CD4-positive, alpha-beta T cell treated with Interleukin-17A for 4 hours (primary cell): ENCODE results near the gene ZNF831.

ENCODE experiments used
- DNase-seq: peaks from one replicate; pipeline ENCODE4 v3.0.0-alpha.2; 2020; ENCODE audit warnings: mixed read lengths

ZNF831 gene

DNA sequence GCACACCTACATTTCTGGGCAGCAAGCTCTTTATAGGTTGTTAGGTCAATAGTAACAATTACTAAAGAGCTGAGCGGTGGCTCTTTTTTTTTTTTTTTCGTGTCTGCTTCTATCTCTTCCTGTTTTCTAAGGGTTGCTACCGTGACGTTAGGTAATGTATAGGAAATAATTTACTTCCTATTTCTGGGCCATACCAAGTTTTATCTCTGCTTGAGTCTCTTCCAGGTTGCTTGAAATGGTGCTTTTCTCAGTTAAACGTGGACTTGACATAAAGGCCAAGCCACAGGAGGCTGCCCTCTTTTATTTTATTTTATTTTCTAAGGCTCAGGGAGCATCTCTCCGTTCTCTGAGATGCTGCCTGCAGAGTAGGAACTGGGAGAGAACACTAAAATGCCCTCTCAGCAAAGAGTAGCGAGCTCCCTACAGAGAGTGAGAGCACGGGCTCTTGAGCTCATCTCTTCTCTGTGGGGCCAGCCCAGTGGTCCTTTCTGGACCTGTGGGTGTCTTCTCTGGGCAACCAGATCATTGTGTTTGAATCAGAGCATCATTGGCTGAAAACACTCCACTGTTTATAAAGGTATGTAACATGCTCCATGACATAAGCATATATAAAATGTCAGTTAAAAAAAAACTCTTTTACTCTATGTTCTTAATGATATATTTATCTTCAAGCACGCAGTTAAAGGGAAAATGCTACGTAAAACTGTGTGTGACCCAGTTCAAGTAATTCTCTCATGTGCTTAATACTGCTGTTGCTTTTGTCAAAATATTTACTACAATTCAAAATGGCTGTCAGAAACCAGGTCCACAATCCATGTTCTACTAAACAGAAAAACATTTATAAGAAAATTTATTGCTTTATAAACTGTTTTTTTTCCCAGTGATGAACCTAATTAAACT is at the start of gene ZNF831:
TSS of gene ZNF831 (plus strand) at position 191 of the 900 bp plus-strand sequence. CDS start 27,199 bp downstream, outside the sequence.
- peak; percentile 35 for DNase-seq

DNA sequence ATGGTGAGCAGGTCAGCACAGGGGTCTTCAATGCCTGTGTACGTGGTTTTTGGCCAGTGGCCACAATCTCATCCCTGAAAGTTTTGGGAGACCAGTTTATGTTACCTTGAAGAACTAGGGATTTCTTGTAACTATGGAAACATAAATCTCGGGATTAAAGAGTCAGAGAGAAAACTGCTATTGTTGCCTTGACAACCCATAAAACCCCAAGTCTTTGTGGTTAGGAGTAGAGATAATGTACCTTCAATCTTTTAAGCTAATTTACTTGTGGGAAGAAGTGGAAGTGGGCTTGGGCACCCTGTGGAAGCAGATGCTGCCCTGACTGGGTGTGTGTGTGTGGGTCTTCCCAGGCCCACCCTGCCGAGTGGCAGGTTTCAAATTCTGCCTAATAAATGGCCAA is 46.1 kb upstream of the ZNF831 start:
- DNase-seq: no peak

DNA sequence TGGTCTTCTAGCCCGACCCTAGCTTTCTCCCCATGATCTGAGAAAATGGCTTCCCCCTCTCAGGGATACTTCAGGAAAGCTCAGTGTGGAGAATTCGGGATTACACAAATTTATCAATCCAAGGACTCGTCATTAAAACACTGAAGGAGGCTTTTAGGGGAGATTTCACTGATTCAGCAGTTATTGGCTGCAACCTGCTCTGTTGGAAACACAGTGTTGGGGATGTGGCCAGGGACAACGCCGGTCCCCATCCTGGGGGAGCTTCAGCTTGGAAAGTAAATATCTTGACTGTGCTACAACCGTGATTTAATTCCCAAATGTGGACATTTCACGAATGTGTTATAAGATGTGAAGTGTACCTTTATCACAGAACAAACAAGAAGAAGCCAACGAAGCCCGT is 44.8 kb upstream of the ZNF831 start:
- no peak for DNase-seq

DNA sequence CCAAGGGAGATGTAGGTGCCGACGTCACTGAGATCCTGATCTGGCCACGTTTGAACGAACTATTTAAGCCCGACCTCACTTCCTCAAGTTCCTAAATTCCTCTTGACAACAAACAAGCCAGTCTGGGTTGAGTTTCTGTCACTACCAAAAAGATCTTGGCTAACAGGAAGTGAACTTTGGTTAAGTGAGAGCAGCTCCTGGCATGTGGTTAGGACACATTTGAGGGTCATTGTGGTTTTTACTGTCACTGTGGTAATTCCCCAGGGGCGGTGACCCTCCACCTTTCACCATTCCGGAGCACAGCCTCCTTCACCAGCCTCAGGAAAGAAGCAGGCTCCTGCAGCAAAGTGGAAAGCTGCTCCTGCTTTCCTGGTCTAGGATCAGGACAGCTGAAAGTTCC is 43.1 kb upstream of the ZNF831 start:
- peak; percentile 37 for DNase-seq

DNA sequence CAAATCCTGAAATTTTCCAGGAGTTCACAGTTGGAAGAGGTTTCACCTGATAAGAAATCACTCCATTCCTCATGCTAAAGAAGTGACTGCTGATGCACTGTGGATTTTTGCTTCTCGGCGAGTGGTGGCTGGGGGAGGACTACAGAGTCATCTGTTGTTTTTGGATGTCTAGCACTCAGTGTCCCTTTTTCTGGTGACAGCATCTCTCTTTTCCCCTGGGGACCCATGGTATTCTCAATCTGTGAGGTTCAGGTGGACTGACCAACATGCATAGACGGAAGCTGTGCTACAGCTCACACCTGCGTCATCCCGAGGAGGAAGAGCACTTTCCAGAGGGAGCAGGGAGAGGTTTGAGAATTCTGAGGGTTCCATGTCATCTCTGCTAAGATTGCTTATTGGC is 42.7 kb upstream of the ZNF831 start:
- peak; percentile 28 for DNase-seq

DNA sequence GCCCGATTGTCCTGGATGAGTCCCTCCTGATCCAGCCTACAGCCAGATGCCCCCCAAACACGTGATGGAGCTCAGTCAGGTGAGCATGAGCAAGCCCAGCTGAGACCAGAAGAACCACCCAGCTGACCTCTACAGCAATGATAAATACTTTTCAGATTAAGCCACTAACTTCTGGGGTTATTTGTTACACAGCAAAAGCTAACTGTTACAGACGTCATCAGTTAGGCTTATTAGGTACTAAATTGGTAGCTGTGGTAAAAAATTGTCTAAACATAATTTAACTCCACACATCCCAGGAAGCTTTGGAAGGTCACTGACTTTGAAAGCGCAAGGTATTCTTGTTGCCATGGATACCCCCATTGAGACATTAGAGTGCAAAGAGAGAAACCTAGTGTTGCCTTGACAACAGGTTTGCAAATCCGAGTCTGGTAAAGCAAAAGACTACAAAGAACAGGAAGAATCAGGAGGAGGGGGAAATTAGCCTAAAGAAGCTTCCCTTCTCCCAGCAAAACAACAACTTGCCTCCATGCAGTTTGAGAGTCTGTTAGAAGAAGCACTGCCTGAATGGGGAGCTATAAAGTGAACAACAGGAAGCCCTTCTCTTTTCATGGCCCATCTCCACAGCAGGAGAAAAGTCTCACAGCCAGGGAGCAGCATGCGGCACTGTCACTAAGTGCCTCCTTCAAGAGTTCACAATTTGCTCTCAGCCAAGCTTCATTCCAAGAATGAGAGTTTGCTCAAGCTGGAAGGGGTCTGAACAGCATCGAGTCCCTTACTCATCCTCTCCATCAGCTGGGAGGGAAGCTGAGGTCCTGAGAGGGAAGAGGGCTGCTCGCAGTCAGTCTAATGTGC is 41.7 kb upstream of the ZNF831 start:
- DNase-seq: peak; percentile 46

DNA sequence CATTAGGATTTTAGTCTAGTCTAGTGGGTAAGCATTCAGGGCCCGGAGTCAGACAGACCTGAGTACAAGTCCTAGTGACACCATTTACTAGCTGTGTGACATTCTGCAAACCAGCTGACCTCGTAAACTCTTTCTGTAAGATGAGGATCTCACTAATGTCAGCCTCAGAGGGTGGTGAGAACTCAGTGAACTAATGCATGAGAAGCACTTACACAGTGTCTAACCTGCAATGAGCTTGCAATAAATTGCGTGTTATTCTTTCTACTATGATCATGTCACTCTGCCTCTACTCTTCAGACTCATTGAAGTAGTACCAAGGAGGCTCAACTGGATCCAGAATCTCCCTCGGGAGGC is 41.1 kb upstream of the ZNF831 start:
- no peak for DNase-seq

DNA sequence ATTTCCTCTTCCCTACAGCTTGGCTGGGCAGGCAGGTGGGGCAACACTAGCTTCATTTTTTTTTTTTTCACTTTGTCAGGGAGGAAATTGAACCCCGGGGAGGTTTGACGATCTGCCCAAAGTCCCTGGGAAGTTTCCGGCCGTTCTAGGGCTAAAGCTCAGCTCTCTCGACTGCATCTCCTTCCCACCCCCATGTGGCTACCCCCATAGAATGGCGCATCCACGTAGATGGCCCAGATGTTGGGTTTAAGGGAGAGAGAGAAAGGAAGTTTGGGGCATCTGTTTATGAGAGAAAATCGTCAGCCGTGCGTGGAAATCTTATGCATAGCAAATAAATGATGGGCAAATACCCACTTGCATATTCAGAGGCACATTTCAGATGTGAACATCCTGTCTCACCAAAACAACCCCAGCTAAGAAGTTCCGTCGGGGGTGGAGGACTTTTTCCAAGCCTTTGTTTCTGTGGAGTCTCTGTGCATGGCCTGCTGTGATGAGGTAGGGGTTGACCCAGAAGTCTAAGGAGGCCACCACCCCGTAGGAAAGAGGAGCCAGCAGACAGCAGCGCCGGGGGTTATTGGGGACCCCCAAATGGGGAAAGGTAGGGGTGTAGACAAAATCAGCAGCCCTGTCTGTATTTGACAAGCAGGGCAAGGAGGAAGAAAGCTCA is 40.5 kb upstream of the ZNF831 start:
- peak; percentile 50 for DNase-seq

DNA sequence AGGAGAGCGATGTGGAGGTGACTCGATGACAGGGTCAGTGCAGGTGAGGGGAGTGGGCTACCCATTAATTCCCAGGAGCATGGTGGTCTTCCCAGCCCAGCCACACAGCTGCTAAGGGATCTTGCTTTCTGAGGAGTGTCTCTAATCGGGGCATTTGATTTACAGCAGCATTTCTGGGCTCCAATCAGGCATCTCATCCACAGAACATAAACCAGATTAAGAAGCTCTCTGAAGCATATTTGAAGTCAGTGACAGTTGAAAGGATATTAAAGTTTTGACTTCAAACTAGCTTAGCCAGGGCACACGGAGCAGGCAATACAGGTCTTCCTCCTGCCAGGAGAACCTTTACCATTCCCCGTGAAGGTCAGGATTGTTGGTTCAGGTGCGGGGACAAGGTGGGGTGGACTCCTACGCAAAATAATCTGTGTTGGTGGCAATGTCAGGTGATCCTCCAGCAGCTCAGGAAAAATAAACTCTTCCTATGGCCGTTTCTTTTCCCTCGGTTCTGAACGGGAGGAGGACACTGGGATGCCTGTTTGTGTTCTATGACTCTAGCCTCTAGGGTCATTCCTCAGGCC is 39.9 kb upstream of the ZNF831 start:
- DNase-seq: no peak

DNA sequence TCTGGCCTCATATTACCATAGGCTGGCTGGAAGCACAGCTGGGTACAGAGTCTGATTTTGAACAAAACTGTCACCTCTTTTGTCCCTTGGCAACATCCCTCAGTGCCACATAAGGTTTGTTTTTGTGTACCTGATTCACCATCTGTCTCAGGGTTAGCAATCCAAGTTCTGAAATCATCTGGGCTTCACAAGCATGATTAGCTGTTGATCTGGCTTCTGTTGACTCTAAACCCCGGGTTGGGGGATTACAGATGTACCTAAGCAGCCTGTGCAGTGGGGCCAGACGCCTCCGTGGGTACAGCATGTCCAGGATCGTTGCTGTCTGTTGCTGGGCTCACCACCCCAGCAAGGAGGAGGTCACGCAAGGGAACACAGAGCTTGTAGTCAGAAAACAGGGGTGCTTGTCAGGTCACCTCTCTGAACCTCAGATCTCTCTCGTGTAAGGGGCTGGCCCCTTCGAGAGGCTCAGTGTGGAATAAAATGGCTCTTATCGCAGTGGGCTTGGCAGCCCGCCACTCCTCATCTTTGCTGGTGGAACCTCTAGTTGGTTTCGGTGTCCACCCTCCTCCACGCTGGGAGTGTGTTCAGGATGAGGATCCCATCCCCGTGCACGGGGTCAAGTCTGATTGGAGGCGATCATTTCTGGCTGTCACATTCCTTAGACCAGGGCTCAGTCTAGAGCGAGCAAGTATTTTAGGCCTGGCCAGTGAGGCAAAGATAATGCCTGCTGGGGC is 39.2 kb upstream of the ZNF831 start:
- no peak for DNase-seq

DNA sequence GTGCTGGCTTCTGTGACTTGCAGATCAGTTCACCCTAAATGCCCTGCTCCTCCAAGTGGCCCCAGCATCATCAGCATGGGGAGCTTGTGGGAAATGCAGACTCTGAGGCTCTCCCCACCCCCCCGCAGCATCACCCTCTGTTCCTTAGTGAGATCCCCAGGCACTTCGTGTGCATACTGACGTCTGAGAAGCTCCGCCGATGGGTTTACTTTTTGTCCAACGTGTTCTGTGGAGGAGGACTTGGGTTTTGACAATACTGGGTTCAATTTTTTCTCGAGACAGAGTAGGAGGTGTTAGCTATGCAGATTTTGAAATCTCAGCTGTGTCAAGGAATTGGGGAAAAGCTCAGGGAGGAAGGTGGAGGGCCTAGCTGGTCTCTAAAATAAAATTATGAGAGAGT is 38.3 kb upstream of the ZNF831 start:
- DNase-seq: no peak

DNA sequence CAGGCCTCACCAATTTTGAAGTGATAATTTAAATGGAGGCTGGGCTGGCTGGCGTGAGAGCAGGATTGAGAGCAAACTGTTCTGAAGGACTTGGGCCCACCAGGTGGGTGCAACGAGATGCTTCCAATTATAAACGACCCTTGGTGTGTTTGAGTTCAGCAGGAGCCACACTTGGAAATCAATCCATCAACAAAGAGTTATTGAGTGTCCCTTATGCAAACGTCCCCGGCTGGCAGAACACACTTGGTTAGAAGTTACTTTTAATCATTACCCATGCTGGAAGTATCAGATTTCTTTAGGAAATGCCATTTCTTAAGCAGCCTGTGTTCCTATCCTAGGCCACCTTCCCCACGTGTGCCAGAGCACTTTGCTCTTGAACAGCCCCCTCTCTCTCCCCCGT is 37.8 kb upstream of the ZNF831 start:
- DNase-seq: no peak

DNA sequence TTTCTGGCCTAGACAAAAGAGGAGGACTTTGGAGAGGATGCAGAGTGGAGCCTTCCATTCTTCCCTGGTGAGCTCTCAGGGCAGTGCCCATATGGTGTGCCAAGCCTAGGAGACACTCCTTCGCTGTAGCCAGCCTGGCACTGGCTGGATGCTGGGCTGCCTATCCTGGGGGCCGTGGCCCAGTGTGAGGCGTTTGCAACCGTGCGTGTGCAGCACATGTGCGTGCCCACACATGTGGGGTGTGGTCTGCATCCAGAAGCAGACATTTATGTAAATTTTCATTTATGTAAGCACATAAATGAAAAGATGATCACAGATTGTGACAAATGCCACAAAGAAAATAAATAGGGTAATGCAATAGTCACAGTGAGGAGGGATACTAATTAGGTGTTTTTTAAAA is 35.8 kb upstream of the ZNF831 start:
- no peak for DNase-seq

DNA sequence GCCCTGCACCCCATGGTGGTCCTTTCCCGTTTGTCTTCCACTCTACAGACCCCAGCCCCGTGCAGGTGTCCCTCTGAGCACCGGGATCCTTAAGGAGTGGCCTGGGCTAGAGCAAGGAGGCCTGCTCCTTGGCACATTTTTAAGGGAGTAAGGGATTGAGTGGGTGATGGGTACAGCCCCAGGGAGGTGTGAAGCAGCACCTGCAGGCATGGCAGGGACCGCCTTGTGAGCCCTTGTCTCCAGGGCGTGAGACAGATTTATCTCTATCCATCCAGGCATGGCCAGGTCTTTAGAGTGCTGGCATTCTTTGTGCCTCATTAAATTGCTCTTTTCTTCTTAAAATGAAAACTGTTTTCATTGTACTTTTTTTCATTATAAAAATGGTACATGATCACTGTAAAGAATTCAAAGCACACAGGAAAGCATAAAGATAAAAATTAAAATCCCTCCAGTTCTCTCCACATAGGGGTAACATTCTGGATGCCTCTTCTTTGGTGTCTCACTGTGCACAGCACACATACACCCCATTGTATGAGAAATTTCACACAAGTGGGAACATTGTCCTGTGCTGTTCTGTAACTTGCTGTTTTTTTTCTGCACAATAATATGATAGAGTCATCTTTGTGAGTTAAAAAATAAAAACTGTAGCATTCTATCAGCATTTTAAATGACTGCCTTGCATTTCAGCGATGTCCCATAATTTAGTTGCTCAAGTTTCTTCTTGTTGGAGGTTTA is 31.9 kb upstream of the ZNF831 start:
- no peak for DNase-seq

DNA sequence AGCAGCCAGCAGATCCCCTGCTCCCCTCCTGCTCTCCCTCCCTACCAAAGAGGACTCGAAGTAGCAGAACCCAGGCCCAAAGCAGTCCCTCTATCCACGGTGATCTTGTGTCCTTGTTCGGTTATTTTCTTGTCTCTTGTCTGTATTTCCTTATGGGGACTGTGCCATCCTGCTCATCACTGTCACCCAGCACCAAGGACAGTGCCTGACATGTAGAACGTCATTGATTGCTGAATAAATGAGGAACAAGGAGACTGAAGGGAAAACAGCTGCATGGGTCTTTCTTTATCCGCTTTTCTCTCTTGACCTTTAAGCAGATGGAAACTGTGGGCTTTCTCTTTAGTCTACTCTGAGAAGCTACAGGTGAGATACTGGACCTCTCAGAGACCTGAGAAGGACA is 29.4 kb upstream of the ZNF831 start:
- no peak for DNase-seq

DNA sequence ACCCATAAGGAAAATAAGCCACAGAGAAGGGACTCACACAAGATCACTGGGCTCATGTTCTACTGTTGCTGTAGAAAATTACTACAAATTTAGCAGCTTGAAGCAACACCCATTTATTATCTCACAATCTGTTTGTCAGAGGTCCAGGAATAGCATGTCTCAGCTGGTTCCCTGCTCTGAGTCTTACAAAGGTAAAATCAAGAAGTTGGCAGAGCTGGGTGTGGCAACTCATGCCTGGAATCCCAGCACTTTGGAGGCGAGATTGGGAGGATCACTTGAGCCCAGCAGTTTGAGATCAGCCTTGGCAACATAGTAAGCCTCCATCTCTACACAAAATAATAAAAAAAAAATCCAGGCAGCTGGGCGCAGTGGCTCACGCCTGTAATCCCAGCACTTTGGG is 28.5 kb upstream of the ZNF831 start:
- no peak for DNase-seq

DNA sequence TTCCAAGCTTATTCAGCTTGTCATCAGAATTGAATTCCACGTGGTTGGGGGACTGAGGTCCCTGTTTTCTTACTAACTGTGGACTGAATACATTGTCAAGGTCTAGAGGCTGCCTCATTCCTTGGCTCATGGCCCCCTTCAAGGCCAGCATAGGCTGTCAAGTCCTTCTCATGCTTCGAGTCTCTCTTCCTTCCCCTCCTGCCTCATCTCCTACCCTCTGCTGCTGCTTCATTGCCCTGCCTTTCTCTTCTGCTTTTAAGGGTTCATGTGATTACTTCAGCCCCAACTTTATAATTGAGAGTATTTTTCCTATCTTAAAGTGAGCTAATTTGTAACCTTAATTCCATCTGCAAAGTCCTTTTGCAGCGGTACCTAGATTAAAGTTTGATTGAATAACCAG is 27.6 kb upstream of the ZNF831 start:
- no peak for DNase-seq

DNA sequence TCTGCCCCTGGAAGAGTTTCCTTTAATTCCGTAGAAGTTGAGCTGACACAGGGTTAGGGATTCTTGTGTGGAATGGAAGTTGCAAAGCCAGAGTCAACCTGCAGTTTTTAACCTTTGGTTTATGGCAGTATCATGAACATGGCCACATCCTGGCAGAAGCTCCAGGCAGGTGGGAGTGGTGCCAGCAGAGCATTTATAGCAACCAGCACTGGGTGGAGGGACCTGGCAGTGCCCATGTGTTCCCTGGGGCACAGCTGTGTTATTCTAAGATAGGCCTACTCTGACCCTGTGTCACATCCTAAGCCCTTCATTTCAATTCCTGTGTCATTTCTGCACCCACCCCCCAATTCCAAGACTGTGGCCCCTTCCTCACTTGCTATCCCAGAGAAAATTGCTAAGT is 26.1 kb upstream of the ZNF831 start:
- DNase-seq: no peak

DNA sequence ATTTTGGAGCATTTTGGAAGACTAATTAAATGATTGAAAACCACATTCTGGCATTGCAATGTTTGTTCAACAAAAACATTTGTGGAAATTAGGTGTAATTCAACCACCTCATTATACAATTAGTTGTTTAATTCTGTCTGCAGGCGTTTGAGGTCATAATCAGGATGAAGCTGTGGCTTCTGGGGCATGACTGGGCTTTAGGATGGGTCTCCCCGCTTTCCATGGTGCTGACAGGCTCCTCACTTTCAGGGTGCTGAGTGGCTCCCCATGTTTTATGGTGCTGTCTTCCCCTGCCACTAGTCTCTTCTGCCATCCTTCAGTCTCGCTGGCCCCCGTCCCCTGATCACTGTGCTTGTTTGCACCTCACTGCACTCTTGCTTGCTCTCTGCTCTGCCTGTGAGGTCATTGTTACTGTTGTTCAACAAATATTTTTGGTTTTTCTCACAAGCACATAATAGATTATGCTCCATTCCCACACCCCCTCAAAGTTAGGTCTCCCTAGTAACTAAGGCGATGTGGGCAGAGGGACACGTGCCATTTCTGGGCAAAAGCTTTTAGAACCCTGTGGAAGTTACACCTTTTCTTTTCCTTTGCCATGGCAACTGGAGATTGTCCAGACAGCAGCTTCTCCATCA is 25.4 kb upstream of the ZNF831 start:
- no peak for DNase-seq

DNA sequence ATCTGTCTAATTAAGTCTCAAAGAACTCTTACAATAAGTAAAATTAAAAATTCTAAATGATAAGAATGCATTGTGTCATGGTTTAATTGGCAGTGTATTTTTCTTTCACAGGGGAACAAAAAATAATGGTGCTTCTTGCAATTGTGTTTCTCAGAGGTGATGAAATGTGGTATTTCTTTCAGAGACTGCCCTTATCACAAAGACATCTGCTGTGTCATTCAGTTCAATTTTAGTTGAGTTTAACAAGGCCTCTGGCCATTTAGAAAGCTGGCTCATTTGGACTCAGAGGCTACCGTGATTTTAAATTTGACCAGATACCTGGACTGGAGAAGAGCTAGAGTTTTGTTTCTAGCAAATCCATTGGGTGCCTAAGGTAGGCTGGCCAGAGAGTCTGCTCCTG is 23.6 kb upstream of the ZNF831 start:
- DNase-seq: no peak
